GM18499 (cell line): Measurements from ENCODE around the gene KCTD4.

Experiments used
- ATAC-seq: cut with Tn5 transposase; IDR thresholded peaks from one replicate; pipeline ENCODE4 v1.9.1; 2021; ENCODE audit warnings: moderate number of reproducible peaks; ENCODE audit not compliant: insufficient read depth, unreplicated experiment

KCTD4 gene

DNA sequence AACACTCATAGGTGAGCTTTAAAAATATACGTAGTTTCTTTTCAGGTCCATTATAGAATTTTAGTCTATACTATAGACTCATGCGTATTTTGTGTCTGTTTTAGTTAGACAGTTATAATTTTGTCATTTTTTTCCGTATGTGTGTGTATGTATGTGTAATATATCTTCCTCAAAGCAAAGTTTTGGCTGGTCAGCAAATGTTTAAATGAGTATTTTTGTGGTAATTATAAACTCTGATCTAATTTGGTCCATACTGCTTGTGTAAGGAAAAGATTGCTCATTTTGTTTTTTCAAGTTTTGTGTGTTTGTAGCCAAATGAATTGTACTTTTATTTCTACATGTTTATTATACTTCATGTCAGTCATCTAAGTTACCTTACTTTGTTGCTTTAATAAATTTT lies 20.5 kb downstream of the KCTD4 start:
- ATAC-seq = no peak

DNA sequence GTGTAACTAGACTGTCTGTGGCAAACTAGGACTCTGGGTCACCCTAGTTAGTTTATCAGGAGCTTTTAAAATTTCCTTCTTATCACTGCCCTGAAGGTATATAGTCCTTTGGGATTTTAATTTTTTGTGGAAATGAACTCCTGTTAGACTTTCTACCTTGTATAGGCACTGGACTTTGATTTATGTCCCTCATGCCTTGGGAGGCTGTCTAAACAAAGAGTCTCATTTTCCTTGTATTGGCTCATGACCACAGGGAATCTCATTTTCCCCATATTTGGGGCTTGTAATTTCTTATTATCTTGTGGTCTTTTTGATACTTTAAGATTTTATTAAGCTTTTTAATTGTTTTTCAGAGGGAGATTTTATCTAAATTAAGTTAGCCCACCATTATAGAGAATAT lies 21.4 kb downstream of the KCTD4 start:
- ATAC-seq = no peak

DNA sequence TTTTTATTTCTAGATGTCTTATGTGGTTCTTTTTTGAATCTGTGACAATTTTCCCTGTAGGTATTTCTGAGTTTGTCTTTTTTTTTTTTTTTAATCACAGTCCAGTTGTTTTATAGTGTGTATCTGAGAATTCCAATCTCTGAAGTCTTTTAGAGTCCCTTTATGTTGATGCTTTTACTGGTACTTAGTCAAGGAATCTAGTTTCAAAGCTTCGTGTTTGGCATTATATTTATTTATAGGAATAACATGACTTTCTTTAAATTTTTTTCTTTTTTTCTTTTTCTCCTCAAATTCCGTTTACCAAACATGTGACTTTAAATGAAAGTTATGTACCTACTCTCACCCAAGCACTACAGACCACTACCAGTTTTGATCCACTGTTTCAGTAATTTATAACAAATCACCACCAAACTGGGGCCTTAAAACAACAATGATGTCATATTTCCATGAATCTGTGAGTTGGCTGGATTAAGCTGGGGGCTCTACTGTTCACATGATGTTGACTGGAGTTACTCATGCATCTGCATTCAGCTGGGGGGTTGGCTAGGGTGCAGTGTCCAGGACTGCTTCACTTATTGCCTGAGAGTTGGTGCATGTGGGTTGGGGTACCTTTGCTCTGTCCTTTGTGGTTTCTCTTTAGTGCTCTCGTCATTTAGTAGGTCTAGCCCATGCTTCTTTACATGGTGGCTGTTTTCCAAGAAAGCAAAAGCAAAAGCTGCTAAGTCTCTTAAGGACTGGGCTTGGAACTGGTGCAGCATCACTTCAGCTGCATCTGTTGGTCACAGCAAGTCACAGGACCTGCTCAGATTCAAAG lies 22.3 kb downstream of the KCTD4 start:
- ATAC-seq = no peak

DNA sequence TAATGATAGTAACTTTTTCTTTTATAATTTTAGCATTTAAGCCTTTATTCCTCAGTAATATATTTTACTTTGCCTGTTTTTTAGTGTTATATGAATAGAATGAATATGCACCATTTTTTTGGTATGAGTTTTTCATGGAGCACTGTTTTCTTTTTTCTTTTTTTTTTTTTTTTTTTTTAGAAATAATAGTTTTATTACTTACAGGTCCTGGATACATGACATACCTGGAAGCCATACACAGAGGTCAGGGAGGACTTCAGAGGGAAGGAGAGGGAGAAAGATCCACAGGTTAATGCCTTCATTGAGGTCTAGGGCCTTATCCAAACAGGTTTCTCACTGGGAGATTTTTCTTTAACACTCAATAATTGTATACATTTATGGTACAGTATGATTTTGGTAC lies 26.4 kb downstream of the KCTD4 start:
- no peak for ATAC-seq

DNA sequence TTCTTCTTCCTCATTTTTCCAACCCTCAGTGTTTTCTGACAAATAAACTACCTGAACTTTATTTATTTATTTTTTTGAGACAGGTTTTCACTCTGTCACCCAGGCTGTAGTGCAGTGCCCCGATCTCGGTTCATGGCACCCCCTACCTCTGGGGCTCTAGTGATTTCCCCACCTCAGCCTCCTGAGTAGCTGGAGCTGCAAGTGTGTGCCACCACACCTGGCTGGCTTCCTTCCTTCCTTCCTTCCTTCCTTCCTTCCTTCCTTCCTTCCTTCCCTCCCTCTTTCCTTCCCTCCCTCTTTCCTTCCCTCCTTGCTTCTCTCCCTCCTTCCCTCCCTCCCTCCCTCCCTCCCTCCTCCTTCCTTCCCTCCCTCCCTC lies 32.3 kb downstream of the KCTD4 start:
- no peak for ATAC-seq

DNA sequence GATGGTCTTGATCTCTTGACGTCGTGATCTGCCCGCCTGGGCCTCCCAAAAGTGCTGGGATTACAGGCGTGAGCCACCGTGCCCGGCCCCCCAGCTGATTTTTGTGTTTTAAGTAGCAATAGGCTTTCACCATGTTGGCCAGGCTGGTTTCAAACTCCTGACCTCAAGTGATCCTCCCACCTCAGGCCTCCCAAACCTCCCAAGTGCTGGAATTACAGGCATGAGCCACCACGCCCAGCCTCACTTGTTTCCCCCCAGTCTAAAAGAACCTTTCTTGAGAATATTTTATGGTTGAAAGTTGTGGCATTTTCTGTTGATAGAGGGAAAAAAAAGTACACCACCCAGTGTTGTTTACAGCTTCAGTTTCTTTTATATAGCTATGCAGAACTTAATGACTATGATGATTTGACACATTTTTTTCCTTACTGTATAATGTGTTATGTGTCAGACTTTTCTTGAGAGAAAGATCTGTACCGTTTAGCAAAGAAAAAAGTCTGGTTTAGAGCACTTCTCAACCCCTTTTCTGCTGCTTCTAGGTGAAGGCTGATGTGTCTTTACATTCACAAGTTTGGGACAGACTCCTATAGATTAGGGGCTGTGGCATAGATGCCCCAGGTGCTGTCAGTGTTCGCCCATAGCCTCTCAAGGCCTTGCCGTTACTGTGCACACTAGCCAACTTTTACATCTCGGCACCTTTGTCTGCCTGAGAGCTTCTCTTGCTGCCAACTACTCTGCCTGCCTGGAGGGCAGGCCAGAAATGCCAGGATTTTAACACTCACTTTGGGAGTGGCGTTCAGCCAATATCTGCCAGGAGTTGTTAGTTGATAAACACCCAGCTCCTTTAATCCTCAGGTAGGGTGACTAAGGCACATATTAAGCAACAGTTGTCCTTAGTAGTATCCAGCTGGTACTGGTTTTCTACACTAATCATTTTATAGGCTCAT lies 33.0 kb downstream of the KCTD4 start:
- ATAC-seq = no peak

DNA sequence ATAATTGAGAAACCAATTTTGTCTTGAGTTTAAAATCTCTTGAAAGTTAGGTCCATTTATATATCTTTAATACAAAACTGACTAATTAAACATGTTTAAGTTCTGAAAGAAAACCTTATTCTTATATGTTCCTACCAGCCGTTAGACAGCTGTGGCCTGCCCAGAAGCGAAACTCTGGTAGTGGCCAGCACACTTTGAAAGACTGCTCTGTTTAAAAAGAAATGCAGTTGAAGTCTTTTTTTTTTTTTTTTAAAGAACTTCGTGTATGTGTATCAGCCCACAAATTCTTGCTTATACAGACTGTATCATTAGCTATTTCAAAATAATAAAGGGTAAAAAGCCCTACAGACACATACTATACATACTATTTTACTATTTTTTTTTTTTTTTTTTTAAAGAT lies 34.0 kb downstream of the KCTD4 start:
- ATAC-seq = no peak

DNA sequence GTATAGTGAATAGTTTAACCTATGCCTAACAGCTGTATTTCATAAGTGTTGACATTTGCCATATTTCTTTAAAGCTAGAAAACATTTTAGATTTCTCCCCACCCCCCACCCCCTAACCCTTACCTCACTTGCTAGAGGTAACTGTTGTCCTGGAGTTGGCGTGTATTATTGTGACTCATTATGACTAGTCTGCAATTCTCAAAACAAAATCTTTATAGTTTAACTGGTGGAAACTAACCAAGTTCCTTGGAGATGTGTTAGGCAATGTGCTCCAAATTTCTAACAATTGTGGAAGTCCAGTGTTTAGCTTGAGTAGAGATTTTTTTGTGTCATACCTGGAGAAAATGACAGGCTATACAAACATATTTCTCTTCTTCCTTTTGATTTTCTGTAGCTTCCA lies 38.0 kb downstream of the KCTD4 start:
- no peak for ATAC-seq

DNA sequence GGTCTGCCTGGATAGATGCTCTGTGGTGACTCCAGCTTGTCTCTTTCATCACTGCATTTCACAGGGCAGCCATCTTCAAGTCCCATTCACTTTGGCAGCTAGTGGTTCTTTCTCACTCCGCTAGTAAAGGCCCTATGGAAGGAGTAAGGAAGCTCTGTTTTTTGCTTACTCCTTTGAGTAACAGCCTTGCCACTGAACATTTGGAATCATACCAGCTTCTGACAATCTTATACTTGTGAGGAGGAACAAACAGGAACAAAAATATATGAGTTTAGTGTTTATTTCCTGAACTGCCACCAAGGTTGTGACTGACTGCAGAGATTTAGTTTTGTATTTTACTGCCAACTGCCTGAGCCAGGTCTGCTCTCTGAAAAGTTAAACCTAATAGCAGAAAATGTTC lies 38.7 kb downstream of the KCTD4 start:
- no peak for ATAC-seq

DNA sequence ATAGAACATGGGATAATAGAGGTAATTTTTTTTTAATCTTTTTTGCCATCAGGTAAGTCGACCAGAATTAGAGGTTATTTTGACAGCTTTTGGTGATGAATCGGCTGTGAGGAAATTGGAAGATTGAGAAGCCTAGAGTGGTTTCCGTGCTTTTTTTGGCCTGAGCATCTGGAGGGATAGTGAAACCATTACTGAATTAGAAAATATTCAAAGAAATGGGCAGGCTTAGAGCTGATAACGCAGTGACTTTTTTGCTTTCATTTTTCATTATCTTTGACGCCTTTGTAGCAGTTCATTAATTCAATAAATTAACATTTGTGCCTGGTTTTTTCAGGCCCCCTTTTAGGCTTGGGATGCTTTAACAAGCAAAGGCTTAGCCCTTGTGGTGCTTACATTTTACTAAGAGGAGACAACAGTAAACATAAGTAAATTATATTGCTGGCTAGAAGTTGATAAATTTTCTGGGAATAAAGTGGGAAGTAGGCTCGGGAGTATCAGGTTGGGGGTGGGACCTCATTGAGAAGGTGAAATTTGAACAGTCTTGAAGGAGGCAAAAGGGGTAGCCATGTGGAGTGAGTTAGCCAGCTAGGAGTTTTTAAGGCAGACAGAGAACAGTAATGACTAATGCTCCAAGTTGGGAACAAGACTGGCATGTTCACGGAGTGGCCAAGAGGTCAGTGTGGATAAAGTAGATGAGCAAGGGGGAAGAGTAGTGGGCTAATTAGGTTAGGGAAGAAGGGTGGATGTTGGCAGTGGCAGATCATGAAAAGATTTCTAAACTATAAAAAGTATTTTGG lies 44.1 kb downstream of the KCTD4 start:
- no peak for ATAC-seq

DNA sequence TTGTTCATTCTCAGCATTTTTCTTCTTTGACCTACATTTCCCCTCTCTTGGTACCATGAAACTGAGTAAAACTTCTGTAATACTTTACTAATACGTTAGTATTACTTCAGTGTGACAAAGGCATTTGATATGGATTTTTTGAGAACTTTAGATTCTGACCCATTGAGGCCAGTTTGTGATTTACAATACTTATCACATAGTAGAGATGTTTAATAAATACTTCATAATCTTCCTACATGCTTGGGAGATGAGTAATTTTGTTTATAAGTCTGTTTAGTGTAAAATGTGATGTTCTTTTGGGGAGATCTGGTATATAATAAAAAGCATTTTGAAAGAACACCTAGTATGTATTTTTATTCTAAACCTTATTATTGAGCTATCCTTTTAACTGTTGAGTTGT lies 50.9 kb downstream of the KCTD4 start:
- no peak for ATAC-seq

DNA sequence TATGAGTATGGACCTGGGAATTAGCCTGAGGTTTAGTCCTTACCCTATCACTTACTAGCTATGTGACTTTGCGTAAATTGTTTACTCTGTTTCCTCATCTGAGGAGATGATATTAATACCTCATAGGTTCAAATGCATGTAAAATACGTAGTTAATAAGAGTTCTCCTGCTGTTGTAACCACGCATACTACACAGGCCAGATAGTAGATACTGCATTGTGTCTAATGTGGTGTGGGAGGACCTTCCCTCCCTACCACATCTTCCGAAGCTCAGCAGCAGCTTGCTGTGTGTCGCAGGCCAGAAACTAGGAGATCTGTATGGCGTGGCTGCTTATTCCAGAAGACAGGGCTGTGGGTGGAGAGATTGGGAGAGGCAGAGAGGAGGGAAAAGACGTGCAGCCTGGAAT lies 57.5 kb downstream of the KCTD4 start:
- no peak for ATAC-seq
